Measurements from ENCODE around the gene RBBP9. TPM values are rescaled to one million over a fixed set of nuclear protein-coding genes. Genes with fewer than 3 reads are reported as not detected.
"Not testable (repeated sequence)": the region's sequence is repeated elsewhere in the genome, so short reads cannot be mapped to it uniquely, and the experiment has no call there.

Gene RBBP9
- total and polyA plus RNA-seq, 5 donors = 4.2 to 10.6 (median 7.3) TPM

DNA sequence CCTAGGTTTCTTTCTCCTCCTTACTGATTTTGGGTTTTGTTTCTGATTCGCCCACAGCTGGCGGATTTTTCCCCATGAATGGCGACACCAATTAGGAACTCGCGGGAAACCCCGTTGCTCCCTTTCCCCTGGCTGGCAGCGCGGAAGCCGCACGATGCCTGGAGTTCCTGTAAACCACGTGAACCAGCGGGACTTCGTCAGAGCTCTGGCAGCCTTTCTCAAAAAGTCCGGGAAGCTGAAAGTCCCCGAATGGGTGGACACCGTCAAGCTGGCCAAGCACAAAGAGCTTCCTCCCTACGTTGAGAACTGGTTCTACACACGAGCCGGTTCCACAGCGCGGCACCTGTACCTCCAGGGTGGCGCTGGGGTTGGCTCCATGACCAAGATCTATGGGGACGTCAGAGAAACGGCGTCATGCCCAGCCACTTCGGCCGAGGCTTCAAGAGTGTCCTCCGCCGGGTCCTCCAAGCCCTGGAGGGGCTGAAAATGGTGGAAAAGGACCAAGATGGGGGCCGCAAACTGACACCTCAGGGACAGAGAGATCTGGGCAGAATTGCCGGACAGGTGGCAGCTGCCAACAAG lies 7.5 kb upstream of the RBBP9 start:
- WGBS = 61% methylated on average over 31 of the region's 31 CpGs
- H3K4me3 ChIP-seq (ENCODE audit: low read length) = no peak overlapping the region
- H3K27ac ChIP-seq (ENCODE audit: low read length) = no peak overlapping the region
- ATAC-seq (no peak), DNase-seq (peak; percentile 66 to 81 (median 70))
- H3K9me3 ChIP-seq (ENCODE audit: control insufficient read depth, low read length) = no peaks in the 10 kb centered on the region
- H3K4me1 ChIP-seq (ENCODE audit: control insufficient read depth, insufficient read depth, low read length) = no peaks in the 10 kb centered on the region
- no peaks in the 10 kb centered on the region for H3K27me3 ChIP-seq (ENCODE audit: control insufficient read depth, insufficient read depth)
- intact Hi-C loops (cut with DNase I) = no loop called here

GRCh38 chr20:18501672-18502071 lies 4.6 kb upstream of the RBBP9 start:
- H3K4me3 ChIP-seq (ENCODE audit: low read length); DNase-seq; intact Hi-C loops (cut with DNase I); H3K27ac ChIP-seq (ENCODE audit: low read length); ATAC-seq; H3K27me3 ChIP-seq (ENCODE audit: control insufficient read depth, insufficient read depth); H3K4me1 ChIP-seq (ENCODE audit: control insufficient read depth, insufficient read depth, low read length); H3K9me3 ChIP-seq (ENCODE audit: control insufficient read depth, low read length): not testable (repeated sequence)
- WGBS = 57% methylated on average over 1 of the region's 1 CpG

DNA sequence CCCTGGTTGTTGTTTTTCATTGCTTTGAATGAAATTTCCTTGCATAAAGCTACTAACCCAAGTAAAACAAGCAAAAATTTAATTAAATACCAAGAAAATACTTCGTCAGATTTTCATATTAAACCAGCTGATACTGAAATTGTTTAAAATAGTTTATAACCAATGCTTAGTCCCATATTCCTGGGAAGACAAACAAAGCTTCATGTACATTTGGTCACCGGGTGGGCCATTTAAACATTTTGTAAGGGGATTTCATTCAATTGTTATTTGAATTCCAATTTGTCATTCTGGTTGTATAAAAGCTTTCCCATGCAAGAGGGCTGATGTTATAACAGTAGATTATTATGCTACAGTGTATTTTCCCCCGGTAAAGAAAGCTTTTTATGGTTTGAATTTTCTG lies 578 bp upstream of the RBBP9 start:
- no peak overlapping the region for H3K4me3 ChIP-seq (ENCODE audit: low read length)
- intact Hi-C loops (cut with DNase I) = no loop called here

GRCh38 chr20:18496042-18496441 lies 983 bp downstream of the RBBP9 start:
- ATAC-seq (no peak), DNase-seq (no peak)
- Histone ChIP-seq H3K4me1 (ENCODE audit: control insufficient read depth, insufficient read depth, low read length) (peaks cover 2% of the 10 kb centered on the region), H3K27me3 (ENCODE audit: control insufficient read depth, insufficient read depth) (no peaks in the 10 kb centered on the region), H3K4me3 (ENCODE audit: low read length) (peak overlapping the region; percentile 67), H3K27ac (ENCODE audit: low read length) (no peak overlapping the region), H3K9me3 (ENCODE audit: control insufficient read depth, low read length) (no peaks in the 10 kb centered on the region)
- 17% methylated on average over 7 of the region's 7 CpGs for WGBS
- intact Hi-C loops (cut with DNase I) = no loop called here

More for the DNA sequence above, 578 bp upstream of the RBBP9 start:
- H3K9me3 ChIP-seq (ENCODE audit: control insufficient read depth, low read length) = no peaks in the 10 kb centered on the region
- ATAC-seq = no peak
- H3K27ac ChIP-seq (ENCODE audit: low read length) = no peak overlapping the region
- H3K27me3 ChIP-seq (ENCODE audit: control insufficient read depth, insufficient read depth) = no peaks in the 10 kb centered on the region
- no peak for DNase-seq
- 92% methylated on average over 3 of the region's 3 CpGs for WGBS
- H3K4me1 ChIP-seq (ENCODE audit: control insufficient read depth, insufficient read depth, low read length) = peaks cover 2% of the 10 kb centered on the region

DNA sequence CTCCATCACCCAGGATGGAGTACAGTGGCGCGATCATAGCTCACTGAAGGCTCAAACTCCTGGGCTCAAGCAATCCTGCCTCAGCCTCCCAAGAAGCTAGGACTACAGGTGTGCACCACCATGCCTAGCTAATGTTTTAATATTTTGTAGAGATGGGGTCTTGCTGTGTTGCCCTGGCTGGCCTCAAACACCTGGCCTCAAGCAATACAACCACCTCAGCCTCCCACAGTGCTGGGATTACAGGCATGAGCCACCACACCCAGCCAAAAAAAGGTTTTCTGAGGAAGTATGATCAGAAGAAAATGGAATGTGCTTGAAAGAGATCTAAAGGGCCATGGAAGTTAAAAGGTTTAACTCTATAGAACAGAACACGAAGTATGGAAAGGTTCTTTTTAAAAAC lies 8.7 kb downstream of the RBBP9 start:
- intact Hi-C loops (cut with DNase I) = no loop called here
- no peak for DNase-seq
- Histone ChIP-seq H3K9me3 (ENCODE audit: control insufficient read depth, low read length) (no peaks in the 10 kb centered on the region), H3K4me1 (ENCODE audit: control insufficient read depth, insufficient read depth, low read length) (peaks cover 2% of the 10 kb centered on the region), H3K27me3 (ENCODE audit: control insufficient read depth, insufficient read depth) (no peaks in the 10 kb centered on the region), H3K4me3 (ENCODE audit: low read length) (no peak overlapping the region), H3K27ac (ENCODE audit: low read length) (no peak overlapping the region)
- no peak for ATAC-seq
- 98% methylated on average over 3 of the region's 3 CpGs for WGBS

GRCh38 chr20:18481596-18481995 lies 15.4 kb downstream of the RBBP9 start:
- no peaks in the 10 kb centered on the region for H3K27me3 ChIP-seq (ENCODE audit: control insufficient read depth, insufficient read depth)
- intact Hi-C loops (cut with DNase I) = no loop called here

GRCh38 chr20:18477821-18478220 lies 19.2 kb downstream of the RBBP9 start:
- no peak for ATAC-seq
- H3K9me3 ChIP-seq (ENCODE audit: control insufficient read depth, low read length) = no peaks in the 10 kb centered on the region
- intact Hi-C loops (cut with DNase I) = no loop called here
- H3K4me3 ChIP-seq (ENCODE audit: low read length) = no peak overlapping the region
- no peak for DNase-seq
- H3K4me1 ChIP-seq (ENCODE audit: control insufficient read depth, insufficient read depth, low read length) = no peaks in the 10 kb centered on the region
- no peaks in the 10 kb centered on the region for H3K27me3 ChIP-seq (ENCODE audit: control insufficient read depth, insufficient read depth)
- 71% methylated on average over 1 of the region's 1 CpG for WGBS
- no peak overlapping the region for H3K27ac ChIP-seq (ENCODE audit: low read length)

More at GRCh38 chr20:18481596-18481995, 15.4 kb downstream of the RBBP9 start:
- H3K4me3 ChIP-seq (ENCODE audit: low read length) = no peak overlapping the region
- no peaks in the 10 kb centered on the region for H3K9me3 ChIP-seq (ENCODE audit: control insufficient read depth, low read length)
- no peaks in the 10 kb centered on the region for H3K4me1 ChIP-seq (ENCODE audit: control insufficient read depth, insufficient read depth, low read length)
- no peak for ATAC-seq
- 93% methylated on average over 4 of the region's 4 CpGs for WGBS
- H3K27ac ChIP-seq (ENCODE audit: low read length) = no peak overlapping the region
- no peak for DNase-seq

GRCh38 chr20:18477218-18477617 lies 19.8 kb downstream of the RBBP9 start:
- Histone ChIP-seq H3K4me1 (ENCODE audit: control insufficient read depth, insufficient read depth, low read length) (no peaks in the 10 kb centered on the region), H3K4me3 (ENCODE audit: low read length) (no peak overlapping the region), H3K27ac (ENCODE audit: low read length) (no peak overlapping the region), H3K9me3 (ENCODE audit: control insufficient read depth, low read length) (no peaks in the 10 kb centered on the region), H3K27me3 (ENCODE audit: control insufficient read depth, insufficient read depth) (no peaks in the 10 kb centered on the region)
- no peak for ATAC-seq
- intact Hi-C loops (cut with DNase I) = no loop called here
- 95% methylated on average over 1 of the region's 1 CpG for whole genome bisulfite sequencing
- DNase-seq = no peak

- H3K4me1 ChIP-seq (ENCODE audit: control insufficient read depth, insufficient read depth, low read length) = peaks cover 4% of the 10 kb centered on the region
- WGBS = under 1% methylated on average over 57 of the region's 57 CpGs
- peak within 1 kb of the TSS; percentile 91 for H3K27ac ChIP-seq (ENCODE audit: low read length)
- DNase-seq (peak; percentile 97 to 99 (median 98)), ATAC-seq (peak; percentile 100)
- peak within 1 kb of the TSS; percentile 82 for H3K4me3 ChIP-seq (ENCODE audit: low read length)
- no peaks in the 10 kb centered on the region for H3K27me3 ChIP-seq (ENCODE audit: control insufficient read depth, insufficient read depth)
- no peaks in the 10 kb centered on the region for H3K9me3 ChIP-seq (ENCODE audit: control insufficient read depth, low read length)
- intact Hi-C loops (cut with DNase I) = no loop called here
Observed at GRCh38 chr20:18466894-18467730, 29.9 kb downstream of the RBBP9 start, which contains the start of the genes DZANK1 and POLR3F. TSS of gene DZANK1 (minus strand) at chr20:18467030. CDS start at chr20:18465358, 1,672 bp downstream. TSS of gene POLR3F (plus strand) at chr20:18467390. CDS start at chr20:18467507, 117 bp downstream.

GRCh38 chr20:18466574-18466893 lies 30.5 kb downstream of the RBBP9 start:
- H3K9me3 ChIP-seq (ENCODE audit: control insufficient read depth, low read length) = no peaks in the 10 kb centered on the region
- H3K4me3 ChIP-seq (ENCODE audit: low read length) = peak overlapping the region; percentile 82
- no peak overlapping the region for H3K27ac ChIP-seq (ENCODE audit: low read length)
- DNase-seq = no peak
- peaks cover 4% of the 10 kb centered on the region for H3K4me1 ChIP-seq (ENCODE audit: control insufficient read depth, insufficient read depth, low read length)
- ATAC-seq = peak; percentile 85 to 92
- no peaks in the 10 kb centered on the region for H3K27me3 ChIP-seq (ENCODE audit: control insufficient read depth, insufficient read depth)
- WGBS = 1% methylated on average over 15 of the region's 15 CpGs
- intact Hi-C loops (cut with DNase I) = no loop called here

DNA sequence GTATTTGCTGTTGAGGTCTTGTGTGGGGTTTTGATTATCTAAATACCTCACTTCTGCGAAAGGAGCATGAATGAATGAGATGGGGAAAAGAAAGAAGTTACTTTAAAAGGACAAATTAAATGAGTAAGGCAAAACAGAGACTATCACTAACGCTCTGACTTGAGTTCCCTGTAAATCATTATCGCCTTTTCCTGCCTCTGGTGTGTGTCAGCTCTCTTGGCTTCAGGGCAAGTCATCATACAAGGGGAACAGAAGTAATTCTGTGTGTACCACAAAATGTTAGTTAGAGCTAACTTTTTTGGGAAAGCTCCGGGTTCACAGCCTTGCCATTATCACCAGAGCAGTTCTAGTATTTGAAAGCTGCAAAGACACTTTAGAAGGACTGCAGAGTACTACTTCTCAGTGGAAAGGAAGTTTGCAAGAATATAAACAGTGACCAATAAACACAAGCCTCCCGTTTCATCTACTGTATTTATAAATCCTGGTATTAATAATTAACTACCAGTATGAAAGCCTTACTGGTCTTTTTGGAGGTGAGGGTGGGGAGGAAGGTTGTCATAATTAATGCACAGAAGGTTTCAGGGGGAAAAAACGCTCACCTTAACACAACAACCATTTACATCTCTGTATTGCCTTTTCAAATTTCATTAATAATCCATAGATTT lies 31.4 kb downstream of the RBBP9 start:
- WGBS = 57% methylated on average over 6 of the region's 6 CpGs
- no peak for DNase-seq
- no peak overlapping the region for H3K27ac ChIP-seq (ENCODE audit: low read length)
- ATAC-seq = no peak
- peaks cover 4% of the 10 kb centered on the region for H3K4me1 ChIP-seq (ENCODE audit: control insufficient read depth, insufficient read depth, low read length)
- intact Hi-C loops (cut with DNase I) = no loop called here
- H3K27me3 ChIP-seq (ENCODE audit: control insufficient read depth, insufficient read depth) = no peaks in the 10 kb centered on the region
- H3K9me3 ChIP-seq (ENCODE audit: control insufficient read depth, low read length) = no peaks in the 10 kb centered on the region
- no peak overlapping the region for H3K4me3 ChIP-seq (ENCODE audit: low read length)

All from right cardiac atrium (tissue), 5 donors.